Ureter (tissue), 1 donor: ENCODE measurements around the gene LLGL1. TPM values are rescaled to one million over a fixed set of nuclear protein-coding genes. Genes with fewer than 3 reads are reported as not detected.

Source experiments
- DNase-seq: peaks from one replicate; pipeline ENCODE4 v3.0.0-alpha.2; 2020; ENCODE audit warnings: low spot score
- total RNA-seq: library from RNA; stranded (reverse); gene quantifications from one replicate; pipeline ENCODE4 v1.2.4, GENCODE V29; 2023
- donor health status: DM: yes; HTN: yes; CAD: no.

LLGL1 gene
- total RNA-seq, 1 donor from 2014 or later, result 18.5 TPM

GRCh38 chr17:18270046-18270931 lies 44.9 kb downstream of the LLGL1 start:
- no peak for DNase-seq

GRCh38 chr17:18277076-18277475 lies 51.6 kb downstream of the LLGL1 start:
- no peak for DNase-seq

DNA sequence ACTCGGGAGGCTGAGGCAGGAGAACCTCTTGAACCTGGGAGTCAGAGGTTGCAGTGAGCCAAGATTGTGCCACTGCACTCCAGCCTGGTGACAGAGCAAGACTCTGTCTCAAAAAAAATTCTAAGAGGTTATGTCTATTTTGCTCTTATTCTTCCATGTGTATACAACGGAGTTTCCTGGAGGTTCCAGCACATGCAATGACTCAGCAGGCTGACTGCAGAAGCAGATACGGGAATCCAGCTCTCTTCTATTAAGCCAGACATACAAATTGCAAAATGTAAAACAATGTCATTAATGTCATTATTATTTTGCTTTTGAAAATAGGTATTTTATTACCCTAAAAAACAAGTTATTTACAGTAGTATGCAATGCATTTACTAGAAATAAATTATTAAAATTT lies 53.4 kb downstream of the LLGL1 start:
- no peak for DNase-seq

GRCh38 chr17:18280249-18280648 lies 54.8 kb downstream of the LLGL1 start:
- no peak for DNase-seq

DNA sequence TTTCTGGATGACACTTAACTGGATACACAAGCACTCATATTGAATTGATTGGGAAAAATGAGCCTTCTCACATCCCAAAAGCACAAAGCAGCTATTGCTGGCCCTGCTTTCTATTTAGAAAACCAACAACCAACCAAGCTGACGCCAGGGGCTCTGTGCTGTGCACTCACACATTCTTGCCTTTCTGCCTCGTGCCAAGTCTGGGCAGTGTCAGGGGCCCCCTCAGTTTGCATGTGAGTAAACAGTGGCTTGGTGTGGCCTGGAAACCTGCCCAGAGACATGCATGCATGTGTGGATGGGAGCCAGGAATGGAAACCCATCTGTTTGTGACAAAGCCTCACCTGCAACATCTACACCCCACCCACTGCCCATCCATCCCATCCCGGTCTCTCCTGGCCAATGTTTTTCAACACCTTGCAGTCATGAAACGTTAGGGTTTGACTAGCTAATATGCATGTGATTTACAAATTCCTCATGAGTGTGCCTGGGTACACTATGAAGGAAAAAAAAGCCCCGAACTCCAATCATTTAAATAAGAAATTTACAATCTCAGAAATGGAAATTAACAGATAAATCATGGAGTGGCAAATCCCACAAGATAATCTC lies 55.4 kb downstream of the LLGL1 start:
- no peak for DNase-seq

GRCh38 chr17:18281788-18282187 lies 56.4 kb downstream of the LLGL1 start:
- DNase-seq, result no peak

DNA sequence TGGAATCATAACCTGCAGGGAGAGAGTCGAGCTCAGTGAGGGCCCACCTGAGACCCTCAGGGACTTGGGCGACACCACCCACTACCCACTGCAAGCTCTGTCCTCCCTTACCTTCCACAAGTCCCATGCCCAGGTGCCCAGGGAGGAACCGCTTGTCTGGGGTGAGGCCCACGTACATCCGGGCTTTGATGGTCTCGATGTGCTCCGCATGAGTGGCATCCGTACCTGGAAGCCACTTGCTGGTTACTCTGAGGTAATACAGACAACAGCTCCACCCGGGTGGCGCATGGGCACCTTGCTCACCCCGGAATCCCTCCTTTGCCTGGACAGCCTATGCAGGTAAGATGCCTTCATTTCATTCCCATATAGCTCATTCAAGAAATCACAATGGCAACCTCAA lies 59.9 kb downstream of the LLGL1 start:
- DNase-seq, result no peak

DNA sequence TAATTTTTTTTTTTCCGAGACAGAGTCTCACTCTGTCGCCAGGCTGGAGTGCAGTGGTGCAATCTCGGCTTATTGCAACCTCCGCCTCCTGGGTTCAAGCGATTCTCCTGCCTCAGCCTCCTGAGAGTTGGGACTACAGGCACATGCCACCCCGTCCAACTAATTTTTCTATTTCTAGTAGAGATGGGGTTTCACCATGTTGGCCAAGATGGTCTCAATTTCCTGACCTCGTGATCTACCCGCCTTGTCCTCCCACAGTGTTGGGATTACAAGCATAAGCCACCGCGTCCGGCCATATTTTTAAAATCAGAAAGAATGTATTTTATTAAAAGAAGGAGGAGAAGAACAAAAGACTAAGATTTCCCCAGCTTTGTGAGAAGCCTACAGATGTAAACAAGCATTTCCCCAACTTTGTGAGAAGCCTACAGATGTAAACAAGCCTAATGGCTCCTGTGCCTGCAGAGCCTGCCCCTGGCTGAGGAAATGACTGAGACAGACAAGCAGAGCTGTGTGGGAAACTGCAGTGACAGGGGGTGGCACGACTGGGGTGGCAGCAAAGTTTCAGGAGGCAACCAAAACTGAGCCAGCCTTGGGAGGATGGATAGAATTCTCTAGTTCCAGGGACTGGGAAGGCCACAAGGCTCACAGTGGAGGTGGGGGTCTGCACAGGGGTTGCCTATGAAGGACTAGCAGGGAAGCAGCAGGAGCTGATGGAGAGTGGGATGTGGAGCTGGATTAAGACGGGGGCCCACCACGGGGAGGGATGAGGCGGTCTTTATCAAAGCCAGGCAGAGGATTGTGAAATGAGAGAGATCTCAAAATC lies 66.5 kb downstream of the LLGL1 start:
- DNase-seq, result no peak

Other genes with a start within 250 kb of the LLGL1 start
- 26.1 TPM for gene ATPAF2, start 186.5 kb upstream of the LLGL1 start, total RNA-seq
- 12.4 TPM for gene GID4, start 186.2 kb upstream of the LLGL1 start, total RNA-seq
- gene DRG2, start 137.7 kb upstream of the LLGL1 start, total RNA-seq, result 56.3 TPM
- gene MYO15A, start 116.9 kb upstream of the LLGL1 start, total RNA-seq, result 1.8 TPM
- gene ALKBH5, start 41.8 kb upstream of the LLGL1 start, total RNA-seq, result 87.9 TPM
- 307 TPM for gene FLII, start 33.1 kb downstream of the LLGL1 start, total RNA-seq
- gene MIEF2, start 35.0 kb downstream of the LLGL1 start, total RNA-seq, result 9.8 TPM
- 42.7 TPM for gene TOP3A, start 89.4 kb downstream of the LLGL1 start, total RNA-seq
- 22.3 TPM for gene SMCR8, start 89.7 kb downstream of the LLGL1 start, total RNA-seq
- gene SHMT1, start 137.9 kb downstream of the LLGL1 start, total RNA-seq, result 31.2 TPM
- gene EVPLL, start 152.1 kb downstream of the LLGL1 start, total RNA-seq, result 2.1 TPM